OCI-LY7 (cell line): Measurements from ENCODE around the gene KIF9.

Experiments used
- CTCF ChIP-seq: fragments of 200-600 bp; sonication (generic); conservative IDR thresholded peaks from 2 replicates; pipeline ENCODE4 v1.5.1; 2014; ENCODE audit warnings: mild to moderate bottlenecking, antibody characterized with exemption, low read length, moderate library complexity, mixed read lengths
- EZH2phosphoT487 ChIP-seq: fragments of 200-600 bp; sonication (generic); IDR thresholded peaks from 2 replicates; pipeline ENCODE4 v1.6.1; 2018; ENCODE audit warnings: low read depth, borderline replicate concordance, mild to moderate bottlenecking, mixed run types, antibody characterized with exemption, low read length, moderate library complexity, mixed read lengths

GRCh38 chr3:47239929-47240328 is 42.7 kb downstream of the KIF9 start:
- TF ChIP-seq CTCF (no peak), EZH2phosphoT487 (no peak)
